ENCODE data around the gene CTNNBL1. TPM values are rescaled to one million over a fixed set of nuclear protein-coding genes. Genes with fewer than 3 reads are reported as not detected.

The CTNNBL1 gene
- total RNA-seq, 1 donor from 2014 or later = 32.4 TPM

DNA sequence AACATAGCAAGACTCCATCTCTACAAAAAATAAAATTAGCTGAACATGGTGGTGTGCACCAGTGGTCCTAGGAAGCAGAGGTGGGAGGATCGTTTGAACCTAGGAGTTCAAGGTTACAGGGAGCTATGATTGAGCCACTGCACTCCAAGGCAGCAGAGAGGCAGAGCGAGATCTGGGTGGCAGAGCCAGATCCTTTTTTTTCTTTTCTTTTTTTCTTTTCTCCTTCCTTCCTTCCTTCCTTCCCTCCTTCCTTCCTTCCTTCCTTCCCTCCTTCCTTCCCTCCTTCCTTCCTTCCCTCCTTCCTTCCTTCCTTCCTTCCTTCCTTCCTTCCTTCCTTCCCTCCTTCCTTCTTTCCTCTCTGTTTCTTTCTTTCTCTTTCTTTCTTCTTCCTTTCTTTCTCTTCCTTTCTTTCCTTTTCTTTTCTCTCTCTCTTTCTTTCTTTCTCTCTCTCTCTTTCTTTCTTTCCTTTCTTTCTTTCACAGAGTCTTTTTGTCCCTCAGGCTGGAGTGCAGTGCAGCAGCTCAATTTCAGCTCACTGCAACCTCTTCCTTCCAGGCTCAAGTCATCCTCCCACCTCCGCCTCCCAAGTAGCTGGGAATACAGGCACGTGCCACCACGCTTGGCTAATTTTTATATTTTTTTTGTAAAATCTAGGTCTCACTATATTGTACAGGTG, 199.9 kb downstream of the CTNNBL1 start:
- DNase-seq (ENCODE audit: extremely low read depth, low read depth, low spot score) = no peak

DNA sequence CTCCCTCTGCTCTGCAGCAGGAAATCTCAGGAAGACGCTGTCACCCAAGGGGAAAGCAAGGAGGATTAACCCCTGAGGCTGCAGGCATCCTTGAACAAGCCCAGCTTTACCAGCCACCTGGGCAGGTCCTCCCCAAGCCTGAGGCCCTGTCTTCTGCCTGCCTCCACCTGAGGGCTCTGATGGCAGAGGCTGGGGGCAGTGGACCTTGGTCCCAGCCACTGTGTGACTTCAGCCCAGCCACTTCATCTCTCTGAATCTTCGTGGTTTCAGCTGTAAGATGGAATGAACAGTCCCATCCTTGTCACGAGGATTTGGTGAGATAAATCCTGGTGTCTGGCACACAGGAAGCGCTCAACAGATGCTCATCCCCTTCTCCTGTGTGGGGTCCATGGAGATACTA, 200.6 kb downstream of the CTNNBL1 start:
- no peak for DNase-seq (ENCODE audit: extremely low read depth, low read depth, low spot score)

DNA sequence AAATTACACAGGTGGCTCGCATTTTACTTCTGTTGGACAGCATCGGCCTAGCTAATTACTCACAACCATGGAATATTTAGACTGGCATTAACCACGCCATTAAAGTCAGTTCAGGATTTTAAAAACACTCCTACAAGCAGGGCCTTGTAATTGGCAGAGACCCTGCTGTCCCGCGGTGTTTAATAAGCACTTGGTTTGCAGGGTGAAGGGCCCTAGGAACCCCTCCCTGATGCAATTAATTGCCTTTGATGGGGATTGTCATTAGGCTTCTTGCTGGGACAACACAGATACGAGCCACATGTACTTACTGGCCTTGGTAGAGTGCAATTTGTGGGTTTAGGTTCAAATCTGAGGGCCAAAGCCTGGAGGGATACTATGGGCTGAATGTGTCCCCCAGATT, 201.3 kb downstream of the CTNNBL1 start:
- DNase-seq (ENCODE audit: extremely low read depth, low read depth, low spot score) = no peak

DNA sequence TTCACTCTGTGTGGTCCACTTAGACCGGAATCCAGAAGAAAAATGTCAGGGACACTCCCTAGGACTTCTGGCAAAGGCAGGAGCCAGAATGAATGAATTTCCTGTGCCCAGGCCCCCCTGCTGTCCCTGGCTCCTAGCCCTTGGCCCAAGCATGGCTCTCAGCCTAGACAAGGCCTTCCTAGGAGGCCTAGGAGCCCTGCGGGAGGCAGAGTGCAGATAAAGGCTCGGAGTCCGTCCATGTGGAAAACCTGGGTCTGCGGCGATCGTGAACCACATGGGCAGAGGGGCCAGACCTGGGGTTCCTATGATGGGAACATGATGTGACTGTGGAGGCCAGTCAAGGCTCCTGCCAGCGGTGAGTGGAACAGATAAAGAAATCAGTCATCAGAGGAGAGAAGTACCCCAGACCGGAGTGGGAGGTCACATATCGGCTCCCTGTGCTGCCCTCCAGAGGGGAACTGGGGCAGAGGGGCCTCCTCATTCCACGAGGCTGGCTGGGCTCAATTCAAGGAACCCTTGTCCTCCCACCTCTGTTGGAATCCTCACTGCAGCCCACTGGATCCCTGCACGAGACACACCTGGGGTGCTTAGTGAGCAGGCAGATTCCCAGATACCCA, 203.2 kb downstream of the CTNNBL1 start:
- DNase-seq (ENCODE audit: extremely low read depth, low read depth, low spot score) = no peak

DNA sequence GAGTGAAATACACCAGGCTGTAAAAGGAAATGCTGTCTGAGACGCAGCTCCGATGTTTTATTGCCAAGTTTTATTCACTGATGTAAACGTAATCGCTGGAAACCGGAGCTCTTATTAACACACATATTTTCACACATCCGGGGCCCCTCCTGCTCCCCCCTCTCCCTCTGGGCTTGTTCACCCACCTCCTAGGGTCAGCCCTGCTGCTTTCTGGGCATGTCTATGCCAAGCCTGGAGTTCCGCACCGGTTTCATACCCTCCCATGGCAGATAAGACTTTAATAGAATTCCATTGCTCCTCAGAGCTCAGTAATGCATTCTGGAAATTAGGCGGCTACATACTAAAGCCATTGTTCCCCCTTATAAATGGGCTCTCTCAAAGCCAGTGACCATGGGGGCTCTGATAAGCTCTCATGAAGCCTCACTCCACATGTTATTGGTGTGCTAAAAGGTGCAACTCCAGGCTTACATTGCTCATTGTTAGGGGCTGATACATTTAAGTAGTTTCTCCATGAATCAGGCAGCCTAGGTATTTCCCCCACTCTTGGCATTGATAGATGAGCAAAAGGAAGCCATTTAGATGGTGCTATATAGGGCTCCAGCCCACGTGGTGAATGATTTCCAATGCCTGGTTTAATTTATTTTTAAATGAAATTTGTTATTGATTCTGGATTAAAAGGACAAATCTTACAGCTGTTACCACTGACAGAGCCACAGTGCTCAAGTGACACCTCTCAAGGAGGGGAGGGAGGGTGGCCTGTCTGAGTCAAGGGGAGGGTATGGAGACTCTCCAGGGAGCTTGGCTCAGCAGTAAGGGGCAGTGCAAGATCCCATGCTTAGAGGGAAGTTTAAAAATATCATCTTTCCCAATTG, 204.6 kb downstream of the CTNNBL1 start:
- no peak for DNase-seq (ENCODE audit: extremely low read depth, low read depth, low spot score)

DNA sequence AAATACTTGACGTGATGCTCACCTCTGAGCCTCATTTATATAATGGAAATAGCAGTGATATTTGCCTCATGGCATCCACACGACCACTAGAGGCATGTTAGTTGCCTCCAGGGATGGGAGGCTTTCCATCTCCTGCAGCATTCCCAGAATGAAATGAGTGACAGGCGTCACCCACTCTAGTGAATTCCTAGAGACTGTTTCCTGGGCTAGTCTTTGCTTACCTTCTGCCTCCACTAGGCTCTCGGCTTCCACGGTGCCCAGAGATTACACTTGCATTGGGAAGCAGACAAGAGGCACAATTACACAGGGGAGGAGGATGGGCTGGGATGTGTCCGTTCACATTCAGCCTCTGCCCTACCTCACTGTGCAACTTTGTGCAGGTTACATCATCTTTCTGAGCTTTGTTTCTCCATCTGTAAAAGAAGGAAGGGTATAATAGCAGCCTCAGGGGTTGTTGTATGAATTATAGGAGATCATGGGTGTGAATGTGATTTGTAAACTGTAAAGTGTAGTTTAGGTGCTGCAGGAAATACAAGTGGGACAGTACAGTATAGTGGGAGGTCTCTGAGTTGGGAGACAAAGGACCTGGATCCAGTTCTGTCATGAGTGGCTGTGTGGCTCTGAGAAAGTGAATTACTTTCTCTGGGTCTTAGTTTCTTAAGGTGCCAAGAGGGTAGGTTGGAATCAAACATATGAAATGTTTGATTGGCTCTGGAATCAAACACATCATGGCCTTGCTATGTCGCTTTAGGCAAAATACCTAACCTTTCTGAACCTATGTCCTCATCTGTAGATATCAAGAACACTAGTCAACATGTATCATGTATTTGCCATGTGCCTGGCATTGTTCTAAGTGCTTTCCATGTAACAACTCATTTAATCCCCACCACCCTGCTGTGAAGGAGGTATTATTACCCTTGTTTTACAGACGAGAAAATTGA, 205.5 kb downstream of the CTNNBL1 start:
- no peak for DNase-seq (ENCODE audit: extremely low read depth, low read depth, low spot score)

DNA sequence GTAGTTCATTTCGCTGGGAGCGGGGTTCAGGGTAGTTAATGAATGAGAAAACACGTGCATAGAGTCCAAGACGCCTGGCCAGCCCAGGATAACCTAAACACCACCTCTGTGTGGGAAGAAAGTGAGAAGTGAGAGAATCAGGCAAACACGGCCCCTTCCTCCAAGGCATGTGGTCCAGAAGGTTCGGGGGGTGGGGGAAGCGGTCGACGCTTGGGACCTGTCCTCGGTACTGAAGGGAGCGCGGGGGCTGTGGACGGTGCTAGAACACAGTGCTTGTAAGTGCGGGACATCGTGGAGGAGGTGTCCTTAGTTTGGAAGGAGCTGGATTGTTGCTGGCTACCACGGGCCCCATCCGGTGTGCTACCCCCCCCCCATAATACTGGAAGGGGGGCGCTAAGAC, 207.4 kb downstream of the CTNNBL1 start:
- DNase-seq (ENCODE audit: extremely low read depth, low read depth, low spot score) = no peak

DNA sequence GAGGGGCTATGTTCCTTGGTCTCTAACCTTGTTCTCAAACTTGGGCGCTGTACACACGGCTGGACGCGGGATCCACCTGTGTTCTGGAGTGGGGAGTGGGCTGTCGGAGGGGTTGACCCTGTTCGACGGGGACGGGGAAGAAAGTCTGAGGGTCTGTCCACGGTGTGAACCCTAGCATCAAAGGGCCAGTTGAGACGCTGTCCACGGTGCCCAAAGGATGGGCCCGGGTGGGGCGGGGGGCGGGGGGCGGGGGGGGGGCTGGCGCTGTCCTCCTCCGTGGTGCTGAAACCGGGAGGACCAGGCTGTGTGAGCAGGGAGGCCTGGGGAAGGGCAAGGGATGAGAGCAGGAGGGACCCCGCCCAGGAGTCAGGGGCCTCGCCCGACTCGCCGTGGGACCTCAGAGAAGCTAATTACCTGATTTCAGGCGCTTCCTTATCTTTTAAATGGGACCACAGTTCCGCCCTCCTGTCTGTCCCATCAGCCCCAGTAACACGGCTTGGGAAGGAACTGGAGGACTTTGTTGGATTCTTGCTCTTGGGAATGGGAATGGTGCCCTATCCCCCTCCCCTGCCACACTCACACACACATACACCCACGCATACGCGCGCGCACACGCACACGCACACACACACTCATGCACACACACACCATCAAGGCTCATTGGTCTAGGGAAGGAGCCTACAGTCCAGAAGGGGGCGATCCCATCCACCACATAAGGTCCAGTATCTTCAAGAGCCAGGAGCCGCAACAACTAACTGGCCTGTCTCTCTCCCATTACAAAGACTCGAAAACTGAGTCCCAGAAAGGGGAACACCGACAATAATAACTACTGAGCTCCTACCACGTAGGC, 208.0 kb downstream of the CTNNBL1 start:
- DNase-seq (ENCODE audit: extremely low read depth, low read depth, low spot score) = peak; percentile 22

DNA sequence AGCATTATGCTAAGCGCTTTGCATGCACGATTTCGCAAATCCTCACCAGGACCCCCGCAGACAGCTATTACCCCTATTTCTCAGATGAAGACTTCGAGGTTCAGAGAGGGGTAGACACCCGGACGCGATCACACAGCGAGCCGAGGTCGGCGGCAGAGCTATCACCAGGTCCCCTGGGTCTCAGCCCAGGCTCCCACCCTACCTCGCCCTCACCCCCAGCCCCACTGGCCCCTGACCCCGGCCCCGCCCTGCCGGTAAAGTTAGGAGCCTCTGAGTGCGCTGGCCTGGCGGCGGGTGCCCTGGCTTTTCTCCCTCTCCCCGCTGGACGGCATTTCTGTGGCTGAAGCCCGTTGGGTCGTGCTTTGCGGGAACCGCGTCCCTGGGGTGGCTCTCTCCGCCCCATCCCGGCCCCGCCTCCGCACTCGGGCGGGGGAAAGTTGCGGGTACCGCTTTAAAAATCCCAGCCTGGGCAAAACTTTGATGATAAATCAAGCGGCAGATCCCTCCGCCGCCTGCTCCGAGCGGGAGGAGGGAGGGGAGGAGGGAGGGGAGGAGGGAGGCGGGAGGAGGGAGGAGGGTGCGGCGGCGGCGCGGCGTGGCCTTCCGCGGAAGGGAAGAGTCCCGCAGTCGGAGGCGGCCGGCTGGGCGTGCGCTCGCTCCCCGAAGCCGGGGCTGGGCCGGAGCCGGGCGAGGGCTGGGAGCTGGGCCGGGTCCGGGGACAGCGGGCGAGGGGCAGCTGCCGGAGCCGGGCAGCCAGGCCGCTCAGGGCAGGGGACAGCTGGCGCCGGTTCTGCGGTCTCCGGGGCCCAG, 208.9 kb downstream of the CTNNBL1 start, which contains the start of gene VSTM2L:
Gene VSTM2L (plus strand): TSS at position 624 of the 810 bp plus-strand sequence. CDS start 224 bp downstream, outside the sequence.
- no peak for DNase-seq (ENCODE audit: extremely low read depth, low read depth, low spot score)

DNA sequence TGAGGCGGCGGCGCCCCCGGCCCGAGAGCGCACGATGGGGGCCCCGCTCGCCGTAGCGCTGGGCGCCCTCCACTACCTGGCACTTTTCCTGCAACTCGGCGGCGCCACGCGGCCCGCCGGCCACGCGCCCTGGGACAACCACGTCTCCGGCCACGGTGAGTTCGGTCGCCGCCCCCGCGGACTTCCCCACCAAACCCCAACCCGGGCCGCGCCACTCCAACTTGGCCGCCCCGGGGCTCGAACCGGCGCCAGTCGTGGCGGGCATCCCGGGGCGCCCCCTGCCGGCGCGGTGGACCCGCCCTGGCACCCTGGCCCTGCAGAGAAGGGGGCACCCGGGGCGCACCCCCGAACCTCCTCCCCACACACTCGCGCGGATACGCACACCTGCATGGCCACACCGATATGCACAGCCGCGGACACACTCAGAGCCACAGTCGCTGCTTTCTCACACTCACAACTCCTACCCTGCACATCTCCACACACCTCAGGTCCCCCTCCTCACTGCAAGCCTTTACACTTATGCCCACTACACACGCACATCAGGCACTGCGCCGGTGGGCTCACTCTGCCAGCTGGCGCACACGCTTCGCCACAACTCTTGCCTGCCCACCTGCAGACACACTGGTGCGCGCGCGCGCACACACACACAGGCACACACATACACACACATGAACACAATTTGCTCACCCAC, 209.6 kb downstream of the CTNNBL1 start:
- DNase-seq (ENCODE audit: extremely low read depth, low read depth, low spot score) = no peak

DNA sequence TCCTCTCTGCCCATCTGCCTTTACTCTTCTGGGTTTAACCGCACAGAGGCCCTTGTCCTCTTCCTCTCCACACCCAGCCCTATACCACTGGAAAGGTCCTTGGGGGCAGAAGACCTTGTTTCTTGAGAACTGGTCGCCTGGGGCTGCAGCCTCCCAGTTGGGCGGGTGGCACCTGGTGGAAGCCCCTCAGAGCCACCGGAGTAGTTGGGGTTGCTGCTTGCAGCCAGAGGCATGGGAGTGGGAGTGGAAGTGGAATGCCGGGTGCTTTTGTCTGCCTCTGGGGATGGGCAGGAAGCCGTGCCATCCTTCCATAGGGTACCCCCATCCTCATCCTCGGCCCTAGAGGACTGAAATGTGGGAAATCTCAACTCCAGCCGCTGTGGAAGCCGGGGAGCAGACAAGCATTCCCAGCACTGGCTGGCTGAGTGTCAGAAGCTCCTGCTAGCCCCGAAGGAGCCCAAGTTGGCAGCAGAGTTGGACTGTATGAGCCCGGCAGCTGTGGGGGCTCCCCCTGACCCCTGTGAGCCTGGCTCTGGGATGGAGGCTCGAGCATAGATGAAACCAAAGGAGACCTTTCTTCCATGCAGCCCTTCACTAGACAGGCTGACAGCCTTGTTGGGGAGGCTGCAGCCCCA, 210.3 kb downstream of the CTNNBL1 start:
- DNase-seq (ENCODE audit: extremely low read depth, low read depth, low spot score) = no peak

DNA sequence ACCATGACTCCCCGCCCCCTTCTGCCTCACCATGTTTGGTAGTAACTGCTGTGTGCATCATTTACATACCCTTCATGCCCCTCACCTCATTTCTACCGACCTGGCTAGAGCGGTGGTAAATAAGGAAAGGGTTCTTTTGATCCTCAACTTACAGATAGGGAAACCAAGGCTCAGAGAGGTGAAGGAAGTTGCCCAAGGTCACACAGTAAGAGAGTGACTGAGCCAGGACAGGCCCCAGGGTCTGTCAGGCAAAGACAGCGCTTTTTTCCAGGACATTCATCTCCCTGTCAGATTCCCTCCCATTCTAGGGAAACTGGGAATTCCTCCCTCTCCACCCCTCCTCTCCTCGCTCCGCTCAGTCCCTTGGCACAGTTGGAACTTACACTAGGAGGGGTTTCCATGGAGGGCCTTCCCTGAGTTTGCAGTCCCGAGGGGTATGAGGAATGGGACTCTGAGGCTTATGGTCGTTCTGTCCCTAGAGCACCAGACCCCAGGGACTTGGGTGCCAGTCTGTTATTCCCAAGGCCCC, 211.1 kb downstream of the CTNNBL1 start:
- DNase-seq (ENCODE audit: extremely low read depth, low read depth, low spot score) = no peak

DNA sequence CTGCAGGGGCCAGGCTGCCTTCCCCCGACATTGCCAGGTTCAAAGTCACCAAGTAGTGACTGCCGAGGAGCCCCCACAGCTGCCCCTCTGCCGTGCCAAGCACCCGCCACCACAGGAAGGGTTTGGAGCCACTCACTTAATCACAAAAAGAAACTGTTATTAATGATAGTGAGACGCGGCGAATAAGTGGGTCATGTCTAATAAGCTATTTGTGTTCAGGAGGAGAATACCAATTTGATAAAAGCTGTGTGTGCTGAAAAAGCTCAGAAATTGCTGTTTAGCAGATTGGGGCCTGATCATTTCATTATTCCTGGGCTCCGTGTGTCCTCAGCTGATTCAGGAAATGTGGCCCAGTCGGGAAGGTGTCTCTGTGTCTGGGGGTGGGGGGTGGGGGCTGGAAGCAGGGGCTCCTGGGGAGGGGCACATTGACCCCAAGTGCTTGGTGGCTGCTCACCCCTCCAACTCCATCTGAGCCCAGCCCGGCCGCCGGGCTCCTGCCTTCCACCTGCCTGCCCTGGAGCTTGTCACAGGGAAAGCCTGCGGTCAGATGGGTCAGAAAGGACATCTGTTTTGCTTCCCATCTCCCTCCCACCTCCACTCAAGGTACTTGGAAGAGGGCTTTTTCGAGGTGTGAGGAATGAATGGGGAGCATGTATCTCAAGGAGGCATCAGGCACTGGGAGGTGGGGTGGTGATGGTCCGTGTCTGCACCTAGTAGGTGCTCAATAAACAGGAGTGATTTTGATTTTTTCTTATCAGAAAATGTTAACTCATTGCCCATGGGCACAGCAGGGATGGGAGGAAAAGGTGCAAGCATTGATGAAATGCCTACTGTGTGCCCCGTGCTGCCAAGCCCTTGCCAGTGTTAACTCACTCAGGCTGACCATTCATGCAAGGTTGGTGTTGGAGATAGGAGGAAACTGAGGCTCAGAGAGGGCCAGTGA, 212.1 kb downstream of the CTNNBL1 start:
- no peak for DNase-seq (ENCODE audit: extremely low read depth, low read depth, low spot score)

DNA sequence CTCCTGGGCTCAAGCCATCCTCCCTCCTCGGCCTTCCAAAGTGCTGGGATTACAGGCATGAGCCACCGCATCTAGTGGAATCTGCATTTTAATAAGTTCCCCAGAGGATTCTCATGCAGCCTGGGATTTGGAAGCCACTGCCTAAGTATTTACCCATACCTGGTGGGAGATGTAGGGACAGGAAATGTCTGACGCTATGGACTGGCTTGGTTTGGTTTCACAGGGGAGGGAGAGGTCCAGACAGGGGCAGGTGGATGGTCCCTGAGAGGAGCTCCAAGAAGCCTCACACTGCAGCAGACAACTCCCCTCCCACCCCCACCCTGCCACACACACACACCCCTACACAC, 213.5 kb downstream of the CTNNBL1 start:
- no peak for DNase-seq (ENCODE audit: extremely low read depth, low read depth, low spot score)

DNA sequence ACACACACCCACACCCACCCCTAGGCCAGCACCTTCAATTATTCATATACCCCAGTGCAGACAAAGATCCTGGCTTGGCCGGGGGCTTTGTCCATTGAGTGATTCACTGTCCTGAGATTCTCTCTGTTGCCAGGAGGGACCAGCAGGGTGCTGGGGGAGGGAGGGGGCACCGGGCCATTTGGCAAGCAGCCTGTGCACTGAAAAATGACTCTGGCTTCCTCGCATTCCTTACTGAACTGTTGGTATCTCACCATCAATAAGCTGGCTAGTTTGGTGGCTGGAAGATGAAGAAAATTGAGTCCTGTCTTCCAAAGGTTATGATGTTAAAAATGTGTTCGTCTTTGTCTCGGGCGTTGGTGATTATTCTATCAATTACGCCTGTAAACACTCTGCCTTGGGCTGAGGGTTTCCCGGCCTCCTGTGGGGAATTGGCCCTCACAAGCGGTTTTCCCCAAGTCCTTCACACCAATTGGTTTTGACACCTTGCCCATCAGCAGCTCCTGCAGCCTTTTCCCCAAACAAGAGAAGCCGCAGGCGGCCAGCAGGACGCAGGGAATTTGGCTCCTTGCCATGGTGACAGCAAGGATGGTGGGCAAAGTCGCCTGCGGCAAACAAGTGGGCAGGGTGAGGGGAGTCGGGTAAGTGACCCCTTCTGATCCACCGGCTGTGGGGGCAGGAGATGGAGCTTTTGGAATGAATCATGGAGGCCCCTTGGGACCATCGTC, 214.0 kb downstream of the CTNNBL1 start:
- DNase-seq (ENCODE audit: extremely low read depth, low read depth, low spot score) = no peak

DNA sequence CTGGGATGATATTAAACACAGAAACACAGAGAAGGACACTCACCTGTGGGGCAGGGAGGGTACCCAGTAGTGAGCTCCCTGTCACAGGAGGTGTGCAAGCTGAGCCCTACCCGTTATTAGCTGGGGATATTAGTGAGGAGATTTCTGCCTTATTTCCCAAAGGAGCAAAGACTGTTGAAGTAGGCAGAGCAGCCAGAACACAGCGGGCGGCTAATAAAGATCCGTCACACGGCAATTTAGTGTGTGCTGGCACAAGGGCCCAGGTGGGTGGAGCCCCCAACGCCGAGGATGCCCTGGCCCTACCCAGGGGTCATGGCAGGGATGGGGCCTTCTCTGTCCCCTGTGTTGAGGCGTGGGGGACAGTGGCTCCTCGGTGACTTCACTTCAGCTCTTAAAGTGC, 217.4 kb downstream of the CTNNBL1 start:
- no peak for DNase-seq (ENCODE audit: extremely low read depth, low read depth, low spot score)

All from glomerular endothelial cell (primary cell).